Right lobe of liver (tissue), 6 donors: Measurements from ENCODE around the gene PMEPA1. TPM values are rescaled to one million over a fixed set of nuclear protein-coding genes. Genes with fewer than 3 reads are reported as not detected.

ENCODE experiments used
- ATAC-seq, 4 donors: fragments of 200-7000 bp; cut with Tn5 transposase; one replicate each; pipeline ENCODE4 v1.9.1; 2020; ENCODE audit warnings: mild to moderate bottlenecking in 4 of 4, moderate library complexity in 4 of 4
- DNase-seq, 3 donors: peaks; one replicate each; pipeline ENCODE4 v3.0.0-alpha.2; 2020
- H3K27ac ChIP-seq, 3 donors: fragments of 200-600 bp; one replicate each; pipeline ENCODE4 v1.8.0; 2022
- H3K27me3 ChIP-seq, 2 donors: fragments of 200-600 bp; one replicate each; pipeline ENCODE4 v1.8.0; 2022
- H3K36me3 ChIP-seq, 4 donors: fragments of 200-600 bp; sonication (generic) in 1 of 4; one replicate each; pipeline versions ENCODE4 v1.5.1 to v1.8.0; 2017 to 2022; ENCODE audit warnings: control low read depth in 1 of 4
- H3K4me1 ChIP-seq, 4 donors: fragments of 200-600 bp; sonication (generic) in 1 of 4; one replicate each; pipeline versions ENCODE4 v1.5.1 to v1.8.0; 2017 to 2022; ENCODE audit warnings: control low read depth in 1 of 4
- H3K4me3 ChIP-seq, 3 donors: fragments of 200-600 bp; one replicate each; pipeline ENCODE4 v1.8.0; 2022
- H3K9me3 ChIP-seq, 4 donors: fragments of 200-600 bp; sonication (generic) in 1 of 4; one replicate each; pipeline versions ENCODE4 v1.5.1 to v1.8.0; 2017 to 2022; ENCODE audit warnings: control low read depth in 1 of 4
- CTCF ChIP-seq, 4 donors: fragments of 200-600 bp in 3 of 4; fragments of 450-650 bp in 1 of 4; IDR thresholded peaks; one replicate each; pipeline versions ENCODE4 v1.5.1 to v1.8.0; 2016 to 2022; ENCODE audit warnings: antibody characterized with exemption in 4 of 4, mild to moderate bottlenecking in 2 of 4
- POLR2A ChIP-seq: fragments of 450-650 bp; IDR thresholded peaks from one replicate; pipeline ENCODE4 v1.6.1; 2017; ENCODE audit warnings: antibody characterized with exemption, mild to moderate bottlenecking
- WGBS: methylation state at CpG from one replicate; pipeline ENCODE4 v1.1.6; 2018; ENCODE audit warnings: low coverage, low lambda C conversion rate; ENCODE audit not compliant: insufficient coverage; ENCODE audit errors: missing lambda C conversion rate; 5-methylcytosine and 5-hydroxymethylcytosine counted together
- intact Hi-C, 2 donors: fragments of 100-400 bp; cut with DNase I; formaldehyde crosslinking; loops; one replicate each; pipeline versions ENCODE4 v1.11.2 to v1.14.1; 2022
- total RNA-seq, 6 experiments: library from RNA; depleted of rRNA in 2 of 6; stranded (reverse); fragments of >200 nt in 2 of 6; fragmentation: NEBNext Ultra II Directional in 3 of 6; extraction: Animal tissue kit (Norgen Biotek cat#: 25700) in 3 of 6; gene quantifications; one replicate each; pipeline versions ENCODE4 v1.1.0 to v1.2.4, GENCODE V29; 2016 to 2023
- donor health status: DM: no; HTN: yes; CAD: no.
- donor health status: DM: no; HTN: no; CAD: no.
- donor health status: DM: no; HTN: no; CAD: no.
- donor health status: DM: no; HTN: yes; CAD: no.
- donor health status: DM: no; HTN: yes; CAD: no.

The PMEPA1 gene
- total RNA-seq, 6 experiments from 2014 or later, result 0.50 to 2.3 (median 1.4) TPM

- H3K4me1 ChIP-seq, result no peaks in the 10 kb centered on the region
- TF ChIP-seq POLR2A (no peak), CTCF (IDR thresholded peaks at IDR 0.05) (no peak)
- H3K27me3 ChIP-seq, result no peaks in the 10 kb centered on the region
- H3K27ac ChIP-seq, result no peak overlapping the region
- no peaks in the 10 kb centered on the region for H3K9me3 ChIP-seq
- no peak for ATAC-seq
- H3K4me3 ChIP-seq, result no peak overlapping the region
- no peaks in the 10 kb centered on the region for H3K36me3 ChIP-seq
- intact Hi-C loops, result no loop called here
- DNase-seq, result no peak
- WGBS, result 55% methylated on average over 4 of the region's 8 CpGs
Observed at GRCh38 chr20:57669632-57670031, 40.2 kb downstream of the PMEPA1 start.

- 66% methylated on average over 10 of the region's 18 CpGs for WGBS
- intact Hi-C loops, result no loop called here
- no peak overlapping the region for H3K4me3 ChIP-seq
Observed at GRCh38 chr20:57667924-57668782, 41.7 kb downstream of the PMEPA1 start.

GRCh38 chr20:57667388-57667787, 42.4 kb downstream of the PMEPA1 start:
- Histone ChIP-seq H3K9me3 (no peaks in the 10 kb centered on the region), H3K4me1 (no peaks in the 10 kb centered on the region), H3K36me3 (no peaks in the 10 kb centered on the region), H3K27me3 (no peaks in the 10 kb centered on the region), H3K27ac (no peak overlapping the region), H3K4me3 (no peak overlapping the region)
- intact Hi-C loops, result no loop called here
- TF ChIP-seq CTCF (IDR thresholded peaks at IDR 0.05), result no peak
- TF ChIP-seq POLR2A, result no peak
- 77% methylated on average over 14 of the region's 16 CpGs for WGBS
- DNase-seq, result no peak
- no peak for ATAC-seq

More at GRCh38 chr20:57667924-57668782, 41.7 kb downstream of the PMEPA1 start:
- no peaks in the 10 kb centered on the region for H3K27me3 ChIP-seq
- no peak for DNase-seq
- no peak for TF ChIP-seq CTCF (IDR thresholded peaks at IDR 0.05)
- TF ChIP-seq POLR2A, result no peak
- H3K4me1 ChIP-seq, result no peaks in the 10 kb centered on the region
- ATAC-seq, result no peak
- no peaks in the 10 kb centered on the region for H3K9me3 ChIP-seq
- no peaks in the 10 kb centered on the region for H3K36me3 ChIP-seq
- no peak overlapping the region for H3K27ac ChIP-seq

GRCh38 chr20:57666834-57667157, 43.0 kb downstream of the PMEPA1 start:
- ATAC-seq (no peak), DNase-seq (peak in 1 of 3 donors; percentile 22)
- no peak overlapping the region for H3K27ac ChIP-seq
- no peaks in the 10 kb centered on the region for H3K4me1 ChIP-seq
- TF ChIP-seq CTCF (IDR thresholded peaks at IDR 0.05), result no peak
- H3K27me3 ChIP-seq, result no peaks in the 10 kb centered on the region
- H3K36me3 ChIP-seq, result no peaks in the 10 kb centered on the region
- H3K9me3 ChIP-seq, result no peaks in the 10 kb centered on the region
- H3K4me3 ChIP-seq, result no peak overlapping the region
- intact Hi-C loops, result no loop called here
- 73% methylated on average over 10 of the region's 13 CpGs for WGBS
